K562 (cell line): ENCODE data around the gene PLD6. TPM values are rescaled to one million over a fixed set of nuclear protein-coding genes. Genes with fewer than 3 reads are reported as not detected.
A peak's percentile ranks its signal among the peaks of the same experiment; 100 is the strongest.

ENCODE experiments used
- ATAC-seq: fragments of 200-7000 bp; cut with Tn5 transposase; 3 replicates; pipeline ENCODE4 v1.9.1; 2020; ENCODE audit warnings: moderate library complexity
- BruUV-seq: library from RNA; stranded (reverse); fragments of 400-500 nt; replicated peaks from 2 replicates; lab custom pipeline; 2021; lab: Mats Ljungman, UMichigan
- CTCF ChIA-PET: fragments of 300-600 bp; formaldehyde crosslinking; extraction: SDS; loops from one replicate; lab custom pipeline; 2021; ENCODE audit warnings: low intra/inter-chr PET ratio; lab: Yijun Ruan, JAX
- POLR2A ChIA-PET: fragments of 300-600, 350-650 bp; sonication (Branson Sonifier 250); formaldehyde crosslinking; extraction: SDS; loops from one replicate; lab custom pipeline; 2021; ENCODE audit warnings: antibody characterized with exemption, inconsistent platforms; lab: Yijun Ruan, JAX
- DNase-seq, 4 experiments: peaks; one replicate each; pipeline versions ENCODE4 v3.0.0 to v3.0.0-alpha.2; 2011 to 2018; ENCODE audit warnings: low spot score in 3 of 4, mixed read lengths in 3 of 4; ENCODE audit errors: extremely low read depth in 1 of 4
- FAIRE-seq: peaks from 2 replicates; lab custom pipeline; 2011; peaks lifted over from hg19 to GRCh38; lab: Jason Lieb, UNC
- H2AFZ ChIP-seq: 2 replicates; pipeline ENCODE4 v1.6.0; 2011; ENCODE audit warnings: low read depth, low read length, control low read depth, inconsistent platforms
- H3K27ac ChIP-seq: fragments of 200-600 bp; 3 replicates; pipeline ENCODE4 v1.8.0; 2011; ENCODE audit warnings: low read depth, mild to moderate bottlenecking, control low read depth, inconsistent platforms, low read length, moderate library complexity, mixed read lengths; ENCODE audit errors: extremely low read depth
- H3K27me3 ChIP-seq, 2 experiments: fragments of 300-600 bp in 1 of 2; 2 replicates in 1 of 2; 3 replicates in 1 of 2; pipeline versions ENCODE4 v1.6.0 to v1.8.0; 2011; ENCODE audit warnings: inconsistent platforms in 2 of 2, low read length in 2 of 2, mild to moderate bottlenecking in 1 of 2, mixed read lengths in 1 of 2, moderate library complexity in 1 of 2; ENCODE audit not compliant: control insufficient read depth in 2 of 2, insufficient read depth in 2 of 2
- H3K36me3 ChIP-seq: fragments of 300-600 bp; 3 replicates; pipeline ENCODE4 v1.8.0; 2011; ENCODE audit warnings: mild to moderate bottlenecking, low read length, inconsistent platforms; ENCODE audit not compliant: control insufficient read depth, insufficient read depth
- H3K4me1 ChIP-seq, 2 experiments: fragments of 200-600 bp in 1 of 2; replicated peaks in 1 of 2; 2 replicates in 1 of 2; 3 replicates in 1 of 2; pipeline versions ENCODE4 v1.5.1 to v1.8.0; 2011; ENCODE audit warnings: inconsistent platforms in 2 of 2, low read length in 2 of 2, mild to moderate bottlenecking in 1 of 2, mixed read lengths in 1 of 2, moderate library complexity in 1 of 2; ENCODE audit not compliant: control insufficient read depth in 2 of 2, insufficient read depth in 2 of 2
- H3K4me2 ChIP-seq: 2 replicates; pipeline ENCODE4 v1.6.1; 2011; ENCODE audit warnings: low read length, control low read depth, inconsistent platforms, mixed read lengths; ENCODE audit not compliant: insufficient read depth
- H3K4me3 ChIP-seq: fragments of 200-600 bp; sonication (generic), shearing (Covaris generic); 2 replicates; pipeline ENCODE4 v1.5.1; 2016; ENCODE audit warnings: control low read depth, inconsistent platforms
- H3K79me2 ChIP-seq: fragments of 200-600 bp; 3 replicates; pipeline ENCODE4 v1.8.0; 2011; ENCODE audit warnings: low read length, inconsistent platforms; ENCODE audit not compliant: control insufficient read depth, insufficient read depth
- H3K9ac ChIP-seq, 2 experiments: 2 replicates each; pipeline versions ENCODE4 v1.6.0 to v1.6.1; 2011; ENCODE audit warnings: low read depth in 2 of 2, low read length in 2 of 2, control low read depth in 1 of 2, inconsistent platforms in 1 of 2, mild to moderate bottlenecking in 1 of 2, mixed read lengths in 1 of 2; ENCODE audit not compliant: insufficient read depth in 1 of 2
- H3K9me1 ChIP-seq: one replicate; pipeline ENCODE4 v1.6.0; 2011; ENCODE audit warnings: inconsistent platforms, mild to moderate bottlenecking, low read length, moderate library complexity; ENCODE audit not compliant: control insufficient read depth, insufficient read depth
- H3K9me3 ChIP-seq: replicated peaks from 2 replicates; pipeline ENCODE4 v1.5.1; 2011; ENCODE audit warnings: low read depth, low read length, inconsistent platforms; ENCODE audit not compliant: control insufficient read depth, insufficient read depth
- H4K20me1 ChIP-seq: replicated peaks from 2 replicates; pipeline ENCODE4 v1.6.1; 2011; ENCODE audit warnings: low read length, inconsistent platforms, mixed read lengths; ENCODE audit not compliant: control insufficient read depth, insufficient read depth
- ATF7 ChIP-seq: fragments of 450-650 bp; IDR thresholded peaks from 2 replicates; pipeline ENCODE4 v1.7.1; 2014; ENCODE audit warnings: mild to moderate bottlenecking, moderate library complexity
- CREB3L1 ChIP-seq: fragments of 450-650 bp; IDR thresholded peaks from 2 replicates; pipeline ENCODE4 v1.6.1; 2014; ENCODE audit warnings: low read depth, mild to moderate bottlenecking, moderate library complexity, borderline replicate concordance
- E2F1 ChIP-seq: sonication (generic); formaldehyde crosslinking; IDR thresholded peaks from 2 replicates; pipeline ENCODE4 v1.8.1; 2023; ENCODE audit warnings: mild to moderate bottlenecking, missing genetic modification reagents, moderate library complexity
- HMGXB4 ChIP-seq: sonication (generic); formaldehyde crosslinking; IDR thresholded peaks from 2 replicates; pipeline ENCODE4 v1.8.1; 2023; ENCODE audit warnings: mild to moderate bottlenecking, missing genetic modification reagents
- KDM4B ChIP-seq, 2 experiments: fragments of 450-650 bp in 1 of 2; sonication (generic) in 1 of 2; IDR thresholded peaks; 2 replicates each; pipeline ENCODE4 v1.6.1; 2016 to 2017; ENCODE audit warnings: borderline replicate concordance in 2 of 2, antibody characterized with exemption in 1 of 2, low read depth in 1 of 2, mild to moderate bottlenecking in 1 of 2
- KLF6 ChIP-seq: fragments of 250-450 bp; sonication (Bioruptor Pico); IDR thresholded peaks from 2 replicates; pipeline ENCODE4 v1.4.0; 2020; ENCODE audit warnings: mild to moderate bottlenecking, moderate library complexity, borderline replicate concordance
- NCOA6 ChIP-seq: fragments of 450-650 bp; IDR thresholded peaks from 2 replicates; pipeline ENCODE4 v1.6.1; 2017; ENCODE audit warnings: mild to moderate bottlenecking
- YY1 ChIP-seq, 3 experiments: IDR thresholded peaks; 2 replicates each; pipeline ENCODE4 v1.6.1; 2011; ENCODE audit warnings: low read length in 2 of 3, mild to moderate bottlenecking in 2 of 3, moderate library complexity in 2 of 3, borderline replicate concordance in 1 of 3, control low read depth in 1 of 3, low read depth in 1 of 3; ENCODE audit not compliant: insufficient read depth in 3 of 3, insufficient replicate concordance in 2 of 3, control insufficient read depth in 1 of 3, insufficient read length in 1 of 3; ENCODE audit errors: extremely low read depth in 1 of 3
- WGBS: fragments of 100-300 bp; shearing (Covaris generic); methylation state at CpG from one replicate; pipeline ENCODE4 v1.1.6; 2016; ENCODE audit warnings: low coverage, mixed read lengths; ENCODE audit not compliant: insufficient coverage; ENCODE audit errors: missing lambda C conversion rate; 5-methylcytosine and 5-hydroxymethylcytosine counted together
- in situ Hi-C: fragments of 300-500 bp; cut with MboI; formaldehyde crosslinking; loops from 4 replicates; pipeline ENCODE4 v1.15.0; 2018; ENCODE audit warnings: inconsistent platforms, mixed read lengths
- intact Hi-C: fragments of 100-400 bp; cut with micrococcal nuclease; formaldehyde crosslinking; loops from 2 replicates; pipeline ENCODE4 v1.14.2; 2022
- polyA plus RNA-seq, 8 experiments: library from polyadenylated mRNA; depleted of rRNA in 4 of 8; stranded (reverse) in 5 of 8; unstranded in 3 of 8; fragments of >200 nt; fragmentation: Nextera tagmentation in 2 of 8; fragmentation: Illumina TruSeq in 1 of 8; extraction: Ambion mirVana in 2 of 8; extraction: Trizol in 1 of 8; gene quantifications; 2 replicates each; pipeline versions ENCODE4 v1.2.1 to v1.2.3, GENCODE V29; 2011 to 2014; ENCODE audit warnings: inconsistent platforms in 1 of 8, missing spikeins in 1 of 8
- total RNA-seq, 7 experiments: library from RNA; depleted of rRNA in 6 of 7; stranded (reverse); fragments of >200 nt in 6 of 7; fragmentation: Illumina TruSeq in 2 of 7; extraction: Trizol in 2 of 7; gene quantifications; 2 replicates each; pipeline versions ENCODE4 v1.2.1 to v1.2.3, GENCODE V29; 2011 to 2021; ENCODE audit warnings: low replicate concordance in 1 of 7

PLD6 gene
- total and polyA plus RNA-seq, 9 of the 15 experiments (the other 6 are each of a cell fraction or from before 2014, with no cell fraction given), result 3.6 to 15.6 (median 10.0) TPM

- no peak for TF ChIP-seq HMGXB4 (CRISPR knock-in tag)
- TF ChIP-seq ATF7, result no peak
- no peak for TF ChIP-seq KLF6 (CRISPR knock-in tag)
- no peak for TF ChIP-seq KDM4B (IDR thresholded peaks at IDR 0.05; ENCODE audit: borderline replicate concordance in 2 of 2, low read depth in 1 of 2)
- TF ChIP-seq YY1 (IDR thresholded peaks at IDR 0.05; ENCODE audit: borderline replicate concordance in 1 of 3, control insufficient read depth in 1 of 3, extremely low read depth in 1 of 3, insufficient read depth in 3 of 3, insufficient read length in 1 of 3, insufficient replicate concordance in 2 of 3, low read depth in 1 of 3, low read length in 2 of 3), result no peak
- no peak for TF ChIP-seq E2F1 (CRISPR knock-in tag)
Observed at GRCh38 chr17:17189559-17189958, 16.6 kb downstream of the PLD6 start (continued).

GRCh38 chr17:17188586-17188985 lies 17.5 kb downstream of the PLD6 start:
- H3K9me3 ChIP-seq, result no peaks in the 10 kb centered on the region
- 94% methylated on average over 2 of the region's 4 CpGs for WGBS
- no TSS peak for BruUV-seq
- H3K79me2 ChIP-seq, result no peaks in the 10 kb centered on the region
- in situ Hi-C loops (no loop called here), intact Hi-C loops (no loop called here)
- CTCF ChIA-PET, result no interaction called here
- no peaks in the 10 kb centered on the region for H3K27me3 ChIP-seq
- TF ChIP-seq NCOA6 (no peak), CREB3L1 (no peak)
- peaks cover 7% of the 10 kb centered on the region; the same call in 1 of the 3 replicates for H3K36me3 ChIP-seq
- H2AFZ ChIP-seq, result no peak overlapping the region
- no peak for ATAC-seq
- no peak overlapping the region for H3K27ac ChIP-seq
- no peak for DNase-seq
- H3K4me1 ChIP-seq, result peaks cover 0 to 3% of the 10 kb centered on the region in 2 experiments; a peak in 2 of 5 replicates
- H3K9ac ChIP-seq, result 0 out of 4 replicates have a peak overlapping the region, but pooled peaks of 1 of the 2 experiments have one; percentile 35
- no peak overlapping the region for H3K4me3 ChIP-seq
- H4K20me1 ChIP-seq, result no peaks in the 10 kb centered on the region
- H3K9me1 ChIP-seq, result no peaks in the 10 kb centered on the region
- H3K4me2 ChIP-seq, result no peak overlapping the region
- POLR2A ChIA-PET, result interaction anchor here (0.9 to 1.5 kb wide), 2 partner anchors 16 kb away, joined by 3 to 4 read pairs; no protein-coding TSS in a partner anchor
- FAIRE-seq, result no peak
